Measurements from ENCODE around the gene TAL1.

The TAL1 gene

DNA sequence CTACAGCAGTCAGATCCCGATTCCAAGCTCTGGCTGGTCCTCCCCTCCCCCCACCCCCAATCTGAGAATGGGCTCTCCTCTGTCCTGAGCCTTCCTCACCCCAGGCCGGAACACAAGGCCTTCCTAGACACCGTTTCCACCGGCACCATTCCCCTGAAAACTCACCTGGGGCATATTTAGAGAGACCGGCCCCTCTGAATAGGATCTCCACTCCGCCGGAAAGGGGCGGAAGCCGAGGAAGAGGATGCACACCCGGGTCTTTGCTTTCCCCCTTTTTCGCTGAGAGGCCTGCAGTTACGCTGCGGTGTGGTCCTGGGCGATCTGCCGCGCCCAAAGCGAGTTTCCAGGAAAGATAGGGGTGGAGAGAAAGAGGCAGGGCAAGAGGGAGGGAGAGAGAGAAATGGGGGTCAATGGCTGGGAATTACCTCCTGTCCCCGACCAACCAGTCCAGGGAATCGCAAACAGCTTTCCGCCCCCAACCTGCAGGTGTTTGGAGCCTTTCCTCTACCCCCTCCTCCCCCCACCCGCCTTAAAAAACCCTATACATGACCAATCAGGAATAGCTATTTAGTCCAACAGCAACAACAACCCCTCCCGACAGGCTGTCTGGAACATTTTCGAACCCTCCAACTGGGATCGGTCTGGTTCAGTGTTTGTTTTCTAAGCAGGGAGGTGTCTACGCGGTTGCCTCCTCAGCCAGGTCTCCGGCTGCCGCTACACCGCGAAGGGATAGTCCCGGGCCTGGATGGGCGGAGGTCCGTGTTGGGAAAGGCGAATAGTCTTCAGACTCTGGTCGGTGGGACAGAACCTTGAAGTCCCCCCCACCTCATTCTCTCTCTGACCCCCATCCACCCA lies 2.8 kb downstream of the TAL1 start:
- no peak for FAIRE-seq

DNA sequence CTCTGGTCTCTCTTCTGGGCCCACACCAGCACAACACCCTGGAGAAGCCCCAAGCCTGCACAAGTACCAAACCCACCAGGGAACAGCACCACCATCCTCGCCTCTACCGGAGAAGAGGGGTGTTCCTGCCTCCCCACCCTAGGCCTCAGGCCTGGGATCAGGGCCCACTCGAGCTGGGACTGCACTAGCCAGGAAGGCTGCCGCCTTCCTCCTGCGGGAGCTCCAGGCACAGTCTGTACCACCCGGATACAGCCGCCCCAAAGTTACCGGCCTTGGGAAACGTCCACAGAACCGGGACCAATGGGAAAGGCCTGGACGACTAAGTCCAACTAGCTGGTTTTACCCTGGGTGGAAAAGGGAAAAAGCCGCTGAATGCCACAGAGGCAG lies 3.4 kb downstream of the TAL1 start:
- no peak for FAIRE-seq

DNA sequence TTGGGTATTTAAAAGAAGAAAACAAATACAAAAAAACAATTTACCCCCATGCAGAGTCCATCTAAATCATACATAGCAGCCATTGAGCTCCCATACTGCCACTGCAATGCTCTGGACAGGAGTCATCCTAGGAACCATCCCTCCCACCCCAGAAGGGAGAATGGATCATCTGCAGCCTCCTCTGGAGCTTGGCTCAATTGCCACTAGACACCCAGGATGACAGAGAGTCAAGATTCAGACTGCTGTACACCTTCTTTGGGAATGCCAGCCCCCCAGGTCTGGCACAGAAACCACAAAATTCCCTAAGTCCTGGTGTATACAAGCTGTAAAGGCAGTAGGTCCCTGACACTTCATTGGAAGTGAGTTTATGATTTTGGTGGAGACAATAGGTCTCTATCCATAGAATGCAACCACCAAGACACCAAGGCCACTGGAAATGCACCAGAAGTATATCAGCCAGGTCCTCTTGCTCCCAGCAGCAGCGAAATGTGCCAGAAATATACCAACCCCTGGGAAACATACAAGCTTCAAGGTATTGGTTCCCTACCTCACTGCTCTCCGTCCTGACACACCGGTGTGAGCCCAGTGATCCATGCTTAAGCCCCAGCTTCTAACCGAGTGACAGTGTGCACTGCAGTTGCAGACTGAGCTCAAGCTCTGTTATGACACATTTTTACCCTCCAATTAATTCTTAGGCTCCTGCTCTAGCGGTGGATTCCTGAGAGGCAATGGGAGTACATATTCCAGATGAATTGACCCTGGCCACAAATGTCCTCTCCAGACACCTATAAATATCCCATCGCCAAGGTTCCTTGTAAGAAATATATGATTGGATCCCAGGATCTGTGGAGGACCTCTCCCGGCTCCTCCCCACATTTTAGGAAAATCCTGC lies 4.4 kb downstream of the TAL1 start:
- FAIRE-seq: no peak

DNA sequence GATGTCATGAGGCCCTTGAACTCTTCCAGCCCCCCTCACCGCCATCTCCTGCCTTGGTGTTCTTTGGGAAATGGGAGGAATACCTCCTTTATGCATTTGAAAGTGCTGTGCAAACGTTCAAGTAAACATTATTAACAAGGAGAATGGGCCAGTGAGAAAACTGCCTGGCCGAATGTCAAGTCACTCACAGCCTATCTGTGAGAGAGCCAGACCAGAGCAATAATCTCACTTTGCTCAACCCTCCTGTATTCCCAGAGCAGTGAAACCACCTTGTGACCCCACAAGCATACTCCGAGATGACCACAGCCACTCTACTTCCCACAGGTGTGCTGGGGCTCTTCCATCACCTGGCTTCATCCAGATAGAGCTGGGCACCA lies 5.2 kb downstream of the TAL1 start:
- FAIRE-seq: no peak

DNA sequence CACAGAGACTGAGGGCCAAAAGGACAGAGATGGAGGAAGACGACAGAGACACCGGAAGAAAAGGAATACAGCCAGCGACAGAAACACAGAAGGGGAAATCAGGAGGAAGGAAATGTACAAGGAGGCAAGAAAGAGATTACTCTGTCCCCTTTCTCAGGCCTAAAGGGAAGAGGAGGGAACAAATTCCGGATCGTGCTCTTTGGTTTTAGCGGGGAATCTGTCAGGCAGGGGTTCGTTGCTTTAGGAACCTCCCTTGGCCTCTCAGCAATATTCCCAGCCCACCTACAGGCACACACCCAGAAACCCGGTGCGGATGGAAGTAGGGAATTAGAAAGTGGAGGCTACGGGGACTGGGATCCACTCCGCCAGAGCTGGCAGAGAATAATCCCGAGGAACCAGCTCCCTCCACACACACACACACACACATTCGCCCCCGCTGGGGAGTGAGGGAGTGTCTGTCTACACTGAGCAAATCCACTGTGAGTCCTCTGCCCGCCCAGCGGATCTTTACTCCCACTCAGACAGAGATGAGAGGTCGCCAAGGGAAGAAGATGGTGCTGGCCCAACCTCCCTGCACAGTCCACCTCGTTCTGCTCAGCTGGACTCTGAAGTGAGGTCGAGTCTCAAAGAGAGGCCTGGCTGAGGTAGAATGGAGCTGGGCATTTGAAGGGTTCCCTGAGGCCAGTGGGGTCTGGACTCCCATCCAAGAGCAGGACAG lies 5.7 kb downstream of the TAL1 start:
- FAIRE-seq: no peak

DNA sequence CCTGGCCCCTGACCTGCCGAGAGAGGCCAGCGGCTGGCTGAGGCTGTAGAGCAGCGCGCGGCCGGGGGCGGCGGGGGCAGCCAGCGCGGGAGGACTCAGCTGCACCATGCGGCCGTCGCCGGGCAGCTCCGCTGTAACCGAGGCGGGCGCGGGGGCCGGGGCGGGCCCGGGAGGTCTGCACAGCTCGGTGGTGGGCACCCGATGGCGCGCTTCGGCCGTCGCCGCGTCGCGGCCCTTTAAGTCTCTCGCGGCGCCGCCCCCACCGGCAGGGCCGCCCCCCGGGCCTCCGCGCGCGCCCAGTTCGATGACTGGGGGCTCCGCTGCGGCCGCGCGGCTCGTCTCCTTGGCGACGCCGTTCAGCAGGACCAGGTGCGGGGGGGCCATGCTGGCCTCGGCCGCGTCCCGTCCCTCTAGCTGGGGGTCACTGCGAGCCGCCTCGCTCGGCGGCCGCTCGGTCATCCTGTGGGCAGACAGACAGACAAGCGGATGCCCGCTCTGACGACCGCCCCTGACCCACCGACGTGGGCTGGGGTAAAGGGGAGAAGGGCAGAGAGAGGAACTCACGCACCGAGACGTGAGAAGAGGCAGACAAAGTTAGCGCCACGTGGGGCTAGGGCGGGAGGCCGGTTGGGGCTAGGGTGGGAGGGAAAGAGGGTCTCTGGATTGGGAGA lies 6.5 kb downstream of the TAL1 start:
- FAIRE-seq: no peak

DNA sequence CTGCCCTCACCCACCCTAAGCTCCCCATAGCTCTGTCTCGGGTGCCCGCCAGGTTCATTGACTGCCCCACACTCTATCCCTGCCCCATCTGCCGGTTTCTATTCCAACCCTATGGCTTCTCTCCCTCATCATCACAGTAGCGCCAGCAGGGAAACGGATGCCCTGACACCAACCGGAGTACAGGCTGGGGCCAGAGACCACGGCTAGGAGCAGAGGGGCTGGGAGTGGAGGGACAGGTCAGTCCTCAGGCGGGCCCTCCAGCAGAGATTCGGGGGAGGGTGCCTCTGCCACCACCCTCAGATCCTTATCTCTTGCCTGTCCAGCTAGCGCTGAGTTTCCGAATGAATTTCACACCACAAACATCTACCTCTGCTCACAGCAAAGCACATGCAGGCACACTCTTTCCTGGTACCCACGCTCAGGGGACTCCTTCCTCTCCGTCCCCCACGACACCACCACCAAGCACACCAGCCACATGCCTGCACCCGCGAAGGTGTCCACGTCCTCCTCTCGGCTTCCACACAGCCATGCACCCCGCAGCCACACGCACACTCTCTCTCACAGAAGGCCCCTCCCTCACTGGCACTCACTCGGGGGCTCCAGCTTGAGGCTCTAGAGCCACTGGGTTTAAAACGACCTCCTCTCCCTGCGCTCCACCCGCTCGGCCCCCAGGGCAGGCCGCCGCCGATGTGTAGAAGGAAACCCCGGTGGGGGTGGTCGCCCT lies 7.2 kb downstream of the TAL1 start:
- FAIRE-seq: no peak

DNA sequence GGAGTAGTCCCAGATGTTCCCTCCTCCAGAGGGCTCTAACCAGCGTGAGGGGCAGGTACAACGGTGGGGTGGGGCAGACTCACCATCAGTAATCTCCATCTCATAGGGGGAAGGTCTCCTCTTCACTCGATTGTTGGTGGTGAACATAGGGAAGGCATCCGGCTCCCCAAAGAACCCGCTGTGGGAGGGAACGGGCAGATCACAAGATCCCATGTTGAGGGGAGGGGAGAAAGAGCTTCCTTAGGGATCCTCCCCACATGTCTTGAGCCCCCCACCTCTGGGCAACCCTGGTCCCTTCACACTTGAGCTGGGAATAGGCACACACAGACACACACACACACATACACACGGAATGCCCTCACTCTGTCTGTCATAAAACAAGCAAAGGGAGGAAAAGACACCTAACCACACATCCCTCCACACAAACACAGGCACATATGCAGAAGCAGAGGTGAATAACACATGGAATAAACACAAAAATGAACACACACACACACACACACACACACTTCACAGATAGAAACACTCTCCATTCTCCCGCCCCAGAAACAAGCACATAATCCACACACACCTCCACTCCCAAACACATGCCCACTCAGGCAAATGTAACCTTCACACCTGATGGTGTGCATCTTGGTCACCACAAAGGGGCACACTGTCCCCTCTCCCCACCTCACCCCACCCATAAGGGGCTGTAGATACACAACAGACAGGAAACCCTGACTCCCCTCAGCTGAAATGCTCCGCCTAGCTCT lies 7.9 kb downstream of the TAL1 start:
- no peak for FAIRE-seq

DNA sequence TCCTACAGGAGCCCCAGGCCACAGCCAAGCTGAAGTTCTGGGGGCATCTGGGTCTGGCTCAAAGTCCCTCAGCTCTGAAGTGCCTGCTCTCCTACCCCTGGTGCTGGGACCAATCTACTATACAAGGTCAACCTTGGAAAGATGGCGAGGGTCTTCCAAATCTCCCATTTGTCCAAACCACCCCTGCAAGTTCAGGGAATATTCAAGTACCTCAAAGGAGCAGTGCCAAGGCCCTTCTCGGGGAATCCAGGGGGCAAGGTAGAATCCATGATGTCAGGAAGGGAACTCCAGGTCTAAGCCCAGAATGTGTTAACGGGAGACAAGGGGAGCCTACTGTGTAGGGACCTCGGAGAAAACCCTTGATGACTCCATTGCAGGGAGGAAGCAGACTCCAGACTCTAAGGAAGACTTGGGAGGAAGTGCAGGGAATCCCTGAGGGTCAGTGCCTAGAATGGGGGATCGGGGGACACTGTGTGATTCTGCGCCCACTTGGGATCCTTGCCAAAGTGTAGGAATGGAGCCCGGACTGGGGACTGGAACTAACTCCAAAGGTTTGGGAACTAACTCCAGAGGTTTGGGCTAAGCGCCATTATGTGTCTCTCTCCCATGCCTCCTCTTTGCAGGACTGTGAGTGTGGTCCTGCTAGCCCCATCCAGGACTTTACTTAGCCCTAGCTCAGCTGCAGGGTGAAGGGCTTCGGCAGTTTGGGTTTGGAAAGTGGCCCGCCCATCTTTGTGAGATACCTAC lies 8.7 kb downstream of the TAL1 start:
- no peak for FAIRE-seq

DNA sequence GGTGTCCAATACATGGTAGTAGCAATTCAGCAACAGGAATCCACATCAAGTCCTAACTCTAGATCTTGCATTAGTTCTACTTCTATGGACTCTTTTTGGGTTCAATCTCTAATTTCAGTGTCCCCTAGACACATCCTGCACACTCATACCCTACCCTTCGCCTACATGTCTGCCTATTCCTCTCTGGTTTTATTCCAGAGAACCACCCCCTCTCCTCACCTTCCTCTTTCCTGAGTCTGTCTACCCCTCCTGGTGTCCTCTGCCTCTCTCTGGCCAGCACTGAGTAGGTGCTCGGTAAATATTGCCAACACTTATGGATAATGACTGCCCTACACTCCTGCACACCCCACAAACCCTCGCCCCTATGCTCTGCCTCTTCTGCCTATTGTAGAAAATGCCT lies 9.5 kb downstream of the TAL1 start:
- FAIRE-seq: no peak

DNA sequence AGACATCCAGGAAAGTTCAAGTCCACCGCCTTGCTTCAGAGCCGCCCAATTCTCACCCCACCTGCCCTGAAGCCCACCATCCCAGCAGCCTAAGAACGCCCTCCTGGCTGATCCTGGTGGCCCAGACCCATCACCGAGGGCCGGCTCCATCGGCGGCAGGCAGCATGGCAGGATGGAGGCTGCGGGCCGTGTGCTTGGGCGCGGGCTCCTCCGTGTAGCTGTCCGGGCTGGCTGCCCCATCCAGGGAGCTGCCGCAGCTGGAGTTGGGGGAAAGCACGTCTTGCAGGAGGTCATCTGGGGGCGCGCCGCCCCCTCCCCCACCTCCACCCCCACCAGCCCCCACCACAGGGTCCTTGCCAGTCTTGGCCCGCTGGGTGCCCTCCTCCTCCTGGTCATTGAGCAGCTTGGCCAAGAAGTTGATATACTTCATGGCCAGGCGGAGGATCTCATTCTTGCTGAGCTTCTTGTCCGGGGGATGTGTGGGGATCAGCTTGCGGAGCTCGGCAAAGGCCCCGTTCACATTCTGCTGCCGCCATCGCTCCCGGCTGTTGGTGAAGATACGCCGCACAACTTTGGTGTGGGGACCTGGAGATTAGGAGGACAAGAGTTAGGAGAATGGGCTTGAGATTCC lies 12.3 kb downstream of the TAL1 start:
- FAIRE-seq: no peak

DNA sequence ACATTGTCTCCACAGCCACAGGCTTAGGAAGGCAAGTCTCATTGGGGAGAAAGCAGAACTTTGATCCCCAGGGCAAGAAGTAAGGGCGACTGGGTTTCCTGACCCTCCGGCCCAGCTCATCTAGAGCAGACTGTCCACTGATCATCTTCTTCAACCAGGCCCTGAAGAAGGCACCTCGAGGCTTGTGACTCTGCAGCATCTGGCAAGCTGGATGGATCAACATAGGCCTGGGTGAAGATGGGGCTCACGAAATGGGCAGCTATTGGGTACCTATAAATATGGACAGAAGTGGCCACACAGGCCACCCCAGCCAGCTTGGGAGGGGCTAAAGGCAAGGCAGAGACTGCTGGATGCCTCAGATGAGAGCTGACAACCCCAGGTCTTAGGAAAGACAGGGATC lies 13.0 kb downstream of the TAL1 start:
- no peak for FAIRE-seq

DNA sequence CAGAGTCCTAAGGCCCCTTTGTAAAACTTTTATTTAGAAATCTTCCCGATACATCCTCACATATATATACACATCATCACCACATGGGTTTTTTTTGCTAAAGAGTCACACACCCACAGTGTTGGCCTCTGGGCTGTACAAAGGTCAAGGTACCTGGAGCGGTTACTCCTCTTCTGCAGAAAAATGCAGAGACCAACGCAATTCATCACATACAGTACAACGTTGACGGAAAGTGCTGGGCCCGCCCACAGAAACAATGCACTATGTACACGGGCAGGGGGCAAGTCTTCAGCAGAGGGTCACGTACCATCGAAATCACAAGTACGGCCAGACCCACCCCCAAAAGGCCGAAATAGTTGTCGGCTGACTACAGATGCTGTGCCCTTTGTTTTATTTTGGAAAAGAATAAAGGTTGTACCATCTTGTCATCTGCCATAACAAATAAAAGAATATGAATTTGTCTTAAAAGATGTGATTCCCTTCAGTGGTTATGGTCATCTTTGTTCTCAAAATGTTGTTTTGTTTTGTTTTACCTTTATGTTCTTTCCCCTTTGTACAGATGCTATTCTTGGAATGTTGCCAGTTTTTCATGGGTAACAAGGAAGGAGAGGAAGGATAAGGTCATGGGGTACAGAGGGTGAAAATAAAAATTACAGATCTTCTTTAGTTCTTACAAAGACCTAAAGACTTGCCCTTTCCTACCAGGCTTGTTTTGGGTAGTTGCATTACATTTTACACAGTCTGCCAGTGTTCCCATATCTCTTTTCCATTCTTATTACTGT lies 15.6 kb downstream of the TAL1 start:
- FAIRE-seq: no peak

DNA sequence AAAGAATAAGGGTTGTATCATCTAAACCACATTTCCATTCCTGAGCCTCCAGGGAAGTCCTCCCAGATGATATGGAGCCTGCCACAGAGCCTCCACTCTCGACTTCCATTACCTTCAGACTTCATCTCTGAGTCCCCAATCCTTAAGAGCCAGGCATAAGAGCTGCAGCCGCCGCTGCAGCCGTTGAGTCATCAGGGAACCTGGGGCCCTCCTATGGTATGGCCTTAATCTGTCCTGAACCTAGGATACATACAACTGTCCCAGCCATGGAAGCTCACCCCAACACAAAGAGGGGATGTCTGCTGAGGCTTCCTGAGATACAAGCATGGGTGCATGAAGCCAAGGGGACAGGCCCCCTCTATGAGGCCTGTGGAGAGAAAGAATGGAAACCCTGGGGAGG lies 16.3 kb downstream of the TAL1 start:
- FAIRE-seq: no peak

DNA sequence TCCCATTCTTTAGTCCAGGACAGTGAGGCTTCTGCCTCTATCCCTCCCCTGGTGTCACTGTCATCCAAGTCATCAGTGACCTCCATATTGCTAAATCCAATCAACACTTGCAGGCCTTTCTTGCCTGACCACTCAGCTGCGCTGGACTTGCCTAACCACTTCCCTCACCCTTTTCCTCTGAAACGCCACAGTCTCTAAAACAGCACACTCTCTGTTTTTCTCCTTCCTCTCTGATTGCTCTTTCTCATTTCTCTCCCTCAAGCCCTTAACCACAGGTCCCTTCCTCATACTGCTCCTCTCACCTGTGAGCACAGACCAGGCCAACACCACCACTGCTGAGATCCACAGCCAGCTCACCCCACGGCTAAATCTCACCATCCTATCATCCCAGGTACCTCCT lies 17.5 kb downstream of the TAL1 start:
- FAIRE-seq: no peak

DNA sequence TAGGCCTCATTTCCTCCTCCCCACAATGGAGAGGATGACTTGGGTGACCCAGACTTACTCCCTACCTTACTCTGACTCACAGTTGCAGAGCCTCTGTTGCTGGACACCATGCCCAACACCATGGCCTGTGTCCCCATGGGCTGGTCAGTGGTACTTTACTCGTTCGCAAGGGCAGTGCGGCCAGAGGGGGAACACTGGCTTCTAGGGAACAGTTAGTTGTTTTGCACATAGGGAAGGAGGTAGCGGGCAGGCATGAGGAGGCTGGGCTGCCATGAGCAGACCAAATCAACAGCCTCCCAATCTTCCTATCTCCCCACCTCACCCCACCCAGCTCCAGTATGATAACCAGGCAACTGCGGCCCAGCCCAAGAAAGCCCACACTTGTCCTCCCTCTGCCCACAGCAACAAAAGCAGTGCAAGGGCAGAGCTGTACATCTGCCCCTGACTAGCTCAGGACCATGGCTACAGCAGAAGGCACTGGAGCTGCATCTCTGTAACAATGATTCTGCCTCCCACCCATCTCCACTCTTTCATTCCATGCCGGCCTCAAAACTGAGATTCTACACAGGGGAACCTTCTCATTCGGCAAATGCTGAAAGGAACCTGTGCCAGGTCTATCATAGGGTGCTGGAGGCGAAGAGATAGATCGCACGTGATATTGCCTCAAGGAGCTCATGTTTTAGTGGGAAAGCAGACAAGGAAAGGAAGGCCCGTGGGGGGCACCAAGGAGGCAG lies 18.6 kb downstream of the TAL1 start:
- FAIRE-seq: no peak

DNA sequence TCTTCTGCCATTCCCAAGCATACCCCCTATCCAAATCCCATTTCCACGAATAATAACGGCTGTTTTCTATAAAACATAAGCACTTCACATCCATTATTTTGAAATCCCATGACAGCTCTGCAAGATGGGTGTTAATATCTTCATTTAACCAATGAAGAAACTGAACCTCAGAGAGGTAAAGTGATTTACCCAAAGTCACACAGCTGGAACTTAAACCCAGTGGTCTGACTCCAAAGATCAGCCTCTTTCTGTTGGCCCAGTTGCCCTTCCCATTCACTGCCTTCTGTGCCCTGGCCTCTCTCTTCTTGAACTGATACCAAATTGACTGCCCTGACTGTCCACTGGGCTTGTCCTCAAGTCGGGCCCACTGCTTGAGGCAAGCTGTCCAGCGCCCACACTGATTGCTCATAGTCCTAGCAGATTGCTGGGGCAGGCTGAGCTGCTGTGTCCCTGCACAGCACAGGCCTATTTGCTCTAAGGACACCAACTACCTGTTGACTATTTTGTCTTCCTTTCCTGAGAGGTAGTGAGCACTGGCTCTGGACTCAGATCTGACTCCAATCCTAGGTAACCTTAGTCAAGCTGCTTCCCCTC lies 19.3 kb downstream of the TAL1 start:
- no peak for FAIRE-seq

DNA sequence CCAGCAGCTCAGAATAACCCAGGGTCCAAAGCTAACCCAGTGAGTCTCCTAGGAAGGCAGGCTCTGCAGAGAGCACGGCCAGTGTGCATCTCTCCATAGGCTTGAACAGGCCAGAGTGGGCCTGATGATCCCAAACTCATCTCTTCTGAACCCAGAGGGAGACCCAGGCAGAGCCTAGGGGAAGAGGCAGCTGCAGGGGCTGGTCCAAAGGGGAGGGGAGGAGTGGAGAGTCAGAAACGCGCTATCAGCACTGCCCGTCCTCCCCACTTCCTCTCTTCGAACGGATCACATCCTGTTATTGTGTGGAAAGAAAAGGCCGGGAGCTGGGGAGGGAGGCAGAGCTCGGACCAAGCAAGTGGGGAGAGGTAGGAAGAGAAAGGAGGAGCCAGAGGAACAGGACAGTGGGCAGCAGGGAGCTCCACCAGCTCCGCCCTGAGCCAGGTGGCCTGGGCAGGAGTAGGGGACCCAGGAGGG lies 20.2 kb downstream of the TAL1 start:
- FAIRE-seq: no peak

All from endometrium (tissue), 2 donors.